B cell (primary cell): Measurements from ENCODE around the gene RIMKLB. TPM values are rescaled to one million over a fixed set of nuclear protein-coding genes. Genes with fewer than 3 reads are reported as not detected.

Experiments
- ATAC-seq: fragments of 200-7000 bp; cut with Tn5 transposase; one replicate; pipeline ENCODE4 v1.10.0; 2021; ENCODE audit warnings: low read depth, mild to moderate bottlenecking, moderate number of reproducible peaks, moderate library complexity
- CTCF ChIA-PET: fragments of 350-600 bp; sonication (Branson Sonifier 250); formaldehyde crosslinking; loops from one replicate; lab custom pipeline; 2021; ENCODE audit warnings: antibody characterized with exemption, inconsistent platforms; lab: Charles Lee
- POLR2A ChIA-PET: fragments of 350-600 bp; sonication (Branson Sonifier 250); formaldehyde crosslinking; loops from one replicate; lab custom pipeline; 2021; ENCODE audit warnings: antibody characterized with exemption; lab: Charles Lee
- DNase-seq: peaks from one replicate; pipeline ENCODE4 v3.0.0; 2013
- H2AFZ ChIP-seq: 2 replicates; pipeline ENCODE4 v1.6.1; 2012; ENCODE audit warnings: mild to moderate bottlenecking, low read depth, low read length; ENCODE audit not compliant: insufficient read depth, poor library complexity, severe bottlenecking
- H3K27ac ChIP-seq, 2 donors: 1 replicate in 1 of 2; 2 replicates in 1 of 2; pipeline ENCODE4 v1.5.1; 2012 to 2013; ENCODE audit warnings: low read length in 2 of 2, mild to moderate bottlenecking in 2 of 2, moderate library complexity in 1 of 2
- H3K27me3 ChIP-seq, 4 experiments: fragments of 200-600 bp in 1 of 4; sonication (generic) in 1 of 4; replicated peaks in 1 of 4; 1 replicate in 2 of 4; 2 replicates in 2 of 4; pipeline versions ENCODE4 v1.6.1 to v1.7.0; 2013 to 2016; ENCODE audit warnings: low read length in 3 of 4, mild to moderate bottlenecking in 2 of 4, mixed read lengths in 1 of 4, moderate library complexity in 1 of 4; ENCODE audit not compliant: insufficient read depth in 4 of 4, control insufficient read depth in 3 of 4; ENCODE audit errors: control extremely low read depth in 1 of 4
- H3K36me3 ChIP-seq, 2 experiments: replicated peaks in 1 of 2; 1 replicate in 1 of 2; 2 replicates in 1 of 2; pipeline versions ENCODE4 v1.6.1 to v1.7.1; 2013; ENCODE audit warnings: low read length in 1 of 2; ENCODE audit not compliant: insufficient read depth in 2 of 2, control insufficient read depth in 1 of 2; ENCODE audit errors: control extremely low read depth in 1 of 2, extremely low read depth in 1 of 2
- H3K4me1 ChIP-seq, 2 donors: fragments of 200-600 bp in 1 of 2; sonication (generic) in 1 of 2; 1 replicate in 1 of 2; 2 replicates in 1 of 2; pipeline versions ENCODE4 v1.5.1 to v1.6.1; 2013 to 2017; ENCODE audit warnings: low read length in 2 of 2; ENCODE audit not compliant: control insufficient read depth in 2 of 2, insufficient read depth in 2 of 2
- H3K4me2 ChIP-seq: replicated peaks from 2 replicates; pipeline ENCODE3; 2012; ENCODE audit warnings: mild to moderate bottlenecking, low read depth, low read length; ENCODE audit not compliant: poor library complexity, severe bottlenecking
- H3K4me3 ChIP-seq, 5 experiments: fragments of 200-600 bp in 1 of 5; sonication (generic) in 1 of 5; 1 replicate in 3 of 5; 2 replicates in 2 of 5; pipeline versions ENCODE4 v1.5.1 to v1.7.0; 2011 to 2016; ENCODE audit warnings: low read length in 4 of 5, mild to moderate bottlenecking in 4 of 5, low read depth in 2 of 5, control low read depth in 1 of 5, moderate library complexity in 1 of 5; ENCODE audit not compliant: insufficient read depth in 1 of 5; ENCODE audit errors: control extremely low read depth in 1 of 5, extremely low read depth in 1 of 5
- H3K79me2 ChIP-seq: fragments of 200-600 bp; sonication (generic); one replicate; pipeline ENCODE4 v1.6.0; 2016; ENCODE audit warnings: low read length; ENCODE audit not compliant: control insufficient read depth, insufficient read depth
- H3K9ac ChIP-seq: fragments of 200-600 bp; sonication (generic); 2 replicates; pipeline ENCODE4 v1.6.1; 2017; ENCODE audit warnings: mild to moderate bottlenecking, low read length, moderate library complexity
- H3K9me3 ChIP-seq, 3 donors: one replicate each; pipeline versions ENCODE4 v1.6.1 to v1.7.1; 2013; ENCODE audit warnings: low read length in 2 of 3; ENCODE audit not compliant: control insufficient read depth in 2 of 3, insufficient read depth in 1 of 3; ENCODE audit errors: control extremely low read depth in 1 of 3
- H4K20me1 ChIP-seq: 2 replicates; pipeline ENCODE4 v1.6.0; 2012; ENCODE audit warnings: mild to moderate bottlenecking, low read length; ENCODE audit not compliant: insufficient read depth, control insufficient read depth, poor library complexity, severe bottlenecking
- H3K27ac Mint-ChIP-seq: one replicate; pipeline ENCODE4 v1.8.0; 2021; ENCODE audit warnings: mixed read lengths
- H3K27me3 Mint-ChIP-seq: one replicate; pipeline ENCODE4 v1.8.0; 2021; ENCODE audit warnings: mixed read lengths
- H3K4me1 Mint-ChIP-seq: one replicate; pipeline ENCODE4 v1.8.0; 2021; ENCODE audit warnings: mixed read lengths
- H3K4me3 Mint-ChIP-seq: one replicate; pipeline ENCODE4 v1.8.0; 2021; ENCODE audit warnings: mixed read lengths
- H3K9me3 Mint-ChIP-seq: one replicate; pipeline ENCODE4 v1.8.0; 2022; ENCODE audit warnings: mixed read lengths; ENCODE audit not compliant: insufficient read depth
- EZH2 ChIP-seq: IDR thresholded peaks from 2 replicates; pipeline ENCODE4 v1.6.1; 2012; ENCODE audit warnings: borderline replicate concordance, low read depth, mild to moderate bottlenecking, moderate library complexity, low read length; ENCODE audit not compliant: insufficient read depth, poor library complexity, severe bottlenecking
- WGBS: methylation state at CpG from one replicate; pipeline ENCODE4 v1.1.5; 2013; ENCODE audit warnings: missing lambda C conversion rate; ENCODE audit not compliant: insufficient coverage; 5-methylcytosine and 5-hydroxymethylcytosine counted together
- intact Hi-C: fragments of 100-400 bp; cut with micrococcal nuclease; formaldehyde crosslinking; loops from one replicate; pipeline ENCODE4 v1.10.0; 2022
- polyA plus RNA-seq: library from polyadenylated mRNA; depleted of rRNA; stranded (reverse); fragments of >200 nt; gene quantifications from 2 replicates; pipeline ENCODE4 v1.2.3, GENCODE V29; 2012
- total RNA-seq, 2 donors: library from RNA; stranded (reverse); fragments of 120-200 nt in 1 of 2; gene quantifications; 1 replicate in 1 of 2; 2 replicates in 1 of 2; pipeline versions ENCODE4 v1.2.3 to v1.2.4, GENCODE V29; 2013 to 2022
- TF ChIP-seq, protein P1 (sequence below): fragments of 200-600 bp; IDR thresholded peaks from one replicate; pipeline ENCODE4 v1.8.0; 2022; ENCODE audit warnings: antibody characterized with exemption, mild to moderate bottlenecking

Gene RIMKLB
- total and polyA plus RNA-seq, 2 donors (not counting 1 experiment from before 2014, with no cell fraction given) = 27.8 to 54.2 TPM

DNA sequence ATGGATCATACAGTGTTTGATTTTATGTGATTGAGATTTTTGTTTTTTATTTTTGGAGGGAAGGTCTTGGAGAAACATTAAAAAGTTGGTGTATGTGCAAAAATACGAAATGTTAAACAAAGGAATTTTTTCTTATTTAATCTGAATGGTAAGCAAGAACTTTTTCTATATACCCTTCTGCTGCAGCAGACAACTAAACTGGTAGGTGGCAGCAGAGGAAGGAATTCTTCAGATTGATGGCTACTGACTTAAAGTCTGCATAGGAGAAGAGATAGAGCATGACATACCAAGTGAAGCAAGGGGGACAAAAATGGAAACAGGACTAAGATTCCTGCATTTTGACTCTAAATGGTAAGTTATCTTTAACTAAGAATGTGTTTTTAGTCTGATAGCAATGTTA, 82.6 kb downstream of the RIMKLB start:
- no peaks in the 10 kb centered on the region for H3K4me1 Mint-ChIP-seq
- Histone ChIP-seq H3K4me3 (no peak overlapping the region), H3K4me2 (no peak overlapping the region), H3K9me3 (no peaks in the 10 kb centered on the region), H2AFZ (no peak overlapping the region), H3K9ac (no peak overlapping the region), H3K79me2 (no peaks in the 10 kb centered on the region), H3K27me3 (no peaks in the 10 kb centered on the region), H3K4me1 (no peaks in the 10 kb centered on the region), H3K27ac (no peak overlapping the region), H3K36me3 (peaks cover 0 to 1% of the 10 kb centered on the region in 2 experiments), H4K20me1 (no peaks in the 10 kb centered on the region)
- no peak overlapping the region for H3K4me3 Mint-ChIP-seq
- no peak for DNase-seq
- ChIA-PET CTCF (no interaction called here), POLR2A (no interaction called here)
- TF ChIP-seq EZH2 = no peak
- TF ChIP-seq, protein P1, sequence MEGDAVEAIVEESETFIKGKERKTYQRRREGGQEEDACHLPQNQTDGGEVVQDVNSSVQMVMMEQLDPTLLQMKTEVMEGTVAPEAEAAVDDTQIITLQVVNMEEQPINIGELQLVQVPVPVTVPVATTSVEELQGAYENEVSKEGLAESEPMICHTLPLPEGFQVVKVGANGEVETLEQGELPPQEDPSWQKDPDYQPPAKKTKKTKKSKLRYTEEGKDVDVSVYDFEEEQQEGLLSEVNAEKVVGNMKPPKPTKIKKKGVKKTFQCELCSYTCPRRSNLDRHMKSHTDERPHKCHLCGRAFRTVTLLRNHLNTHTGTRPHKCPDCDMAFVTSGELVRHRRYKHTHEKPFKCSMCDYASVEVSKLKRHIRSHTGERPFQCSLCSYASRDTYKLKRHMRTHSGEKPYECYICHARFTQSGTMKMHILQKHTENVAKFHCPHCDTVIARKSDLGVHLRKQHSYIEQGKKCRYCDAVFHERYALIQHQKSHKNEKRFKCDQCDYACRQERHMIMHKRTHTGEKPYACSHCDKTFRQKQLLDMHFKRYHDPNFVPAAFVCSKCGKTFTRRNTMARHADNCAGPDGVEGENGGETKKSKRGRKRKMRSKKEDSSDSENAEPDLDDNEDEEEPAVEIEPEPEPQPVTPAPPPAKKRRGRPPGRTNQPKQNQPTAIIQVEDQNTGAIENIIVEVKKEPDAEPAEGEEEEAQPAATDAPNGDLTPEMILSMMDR = no peak
- no CpG with 5 or more reads among the region's 1 CpG for WGBS
- intact Hi-C loops = no loop called here
- H3K27me3 Mint-ChIP-seq = no peaks in the 10 kb centered on the region
- no peaks in the 10 kb centered on the region for H3K9me3 Mint-ChIP-seq
- no peak for ATAC-seq
- H3K27ac Mint-ChIP-seq = no peak overlapping the region

DNA sequence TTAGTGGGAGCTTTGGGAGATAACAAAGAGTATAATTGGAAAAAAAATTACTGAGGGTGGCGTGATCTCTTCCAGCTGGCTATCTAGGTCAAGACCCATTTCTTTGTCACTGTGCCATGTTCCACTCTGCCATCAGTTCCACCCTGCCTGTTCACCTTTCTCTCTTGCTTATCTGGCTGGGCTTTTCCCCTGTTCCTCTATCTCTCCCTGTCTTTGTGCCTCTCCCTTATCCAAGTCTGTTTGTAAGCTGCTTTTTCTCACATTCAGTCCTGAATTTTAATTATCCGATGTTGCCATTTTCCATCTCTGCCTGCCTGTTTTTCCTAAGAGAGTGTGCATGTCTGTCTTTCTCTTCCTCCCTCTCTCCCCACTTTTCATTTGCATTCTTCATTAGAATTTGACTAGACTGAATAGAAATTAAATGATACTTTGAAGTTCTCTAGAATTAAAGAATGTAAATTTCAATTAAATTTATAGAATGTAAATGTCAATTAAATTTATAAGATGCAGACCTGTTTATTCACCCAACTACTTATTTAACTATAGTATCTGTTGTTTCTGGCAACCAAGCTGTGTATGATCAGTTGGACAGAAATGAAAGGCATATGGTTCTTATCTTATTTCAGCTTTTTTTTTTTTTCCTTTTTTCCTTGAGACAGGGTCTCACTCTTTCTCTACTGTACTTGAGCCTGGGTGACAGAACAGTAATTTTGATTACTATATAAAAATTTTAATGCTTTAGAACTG, 83.8 kb downstream of the RIMKLB start:
- Mint-ChIP-seq H3K27me3 (no peaks in the 10 kb centered on the region), H3K4me3 (no peak overlapping the region), H3K4me1 (no peaks in the 10 kb centered on the region), H3K27ac (no peak overlapping the region), H3K9me3 (no peaks in the 10 kb centered on the region)
- CTCF ChIA-PET = interaction anchor here (1.1 kb wide), 1 partner anchor 100 kb away, joined by 3 read pairs; no protein-coding TSS in a partner anchor
- Histone ChIP-seq H3K27ac (no peak overlapping the region), H3K4me2 (no peak overlapping the region), H3K9ac (no peak overlapping the region), H3K4me1 (no peaks in the 10 kb centered on the region), H3K79me2 (no peaks in the 10 kb centered on the region), H4K20me1 (no peaks in the 10 kb centered on the region), H3K4me3 (no peak overlapping the region), H3K36me3 (peaks cover 0 to 1% of the 10 kb centered on the region in 2 experiments), H3K9me3 (no peaks in the 10 kb centered on the region), H3K27me3 (no peaks in the 10 kb centered on the region), H2AFZ (no peak overlapping the region)
- POLR2A ChIA-PET = no interaction called here
- intact Hi-C loops = no loop called here
- no peak for ATAC-seq
- no peak for DNase-seq
- 100% methylated on average over 2 of the region's 2 CpGs for WGBS
- TF ChIP-seq, protein P1 = no peak
- TF ChIP-seq EZH2 = no peak
